Kasumi-1 (cell line): ENCODE data around the gene LHB.
A peak's percentile ranks its signal among the peaks of the same experiment; 100 is the strongest.
"Not testable (repeated sequence)": the region's sequence is repeated elsewhere in the genome, so short reads cannot be mapped to it uniquely, and the experiment has no call there.

Source experiments
- DNase-seq, 2 experiments: peaks; one replicate each; lab custom pipeline; 2025; lab: John Stamatoyannopoulos, UW

The LHB gene

DNA sequence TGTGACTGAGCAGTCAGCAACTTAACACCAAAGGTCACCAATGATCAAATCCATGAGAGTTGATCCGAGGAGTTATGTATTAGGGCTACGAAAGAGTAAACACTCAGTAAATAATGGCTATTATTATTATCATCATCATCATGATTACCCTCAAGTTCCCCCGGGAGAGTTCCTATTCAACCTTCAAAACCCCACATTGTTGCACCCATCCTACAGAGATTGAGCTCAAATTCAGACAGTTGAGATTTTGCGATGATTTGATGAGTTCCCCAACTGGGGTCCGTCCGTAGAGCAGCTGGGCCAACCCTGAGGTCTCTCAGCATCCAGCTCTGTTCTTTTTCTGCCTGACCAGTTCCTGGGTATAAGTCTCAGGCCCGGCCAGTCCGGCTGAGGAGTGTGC, 21.2 kb upstream of the LHB start:
- DNase-seq, result not testable (repeated sequence)

DNA sequence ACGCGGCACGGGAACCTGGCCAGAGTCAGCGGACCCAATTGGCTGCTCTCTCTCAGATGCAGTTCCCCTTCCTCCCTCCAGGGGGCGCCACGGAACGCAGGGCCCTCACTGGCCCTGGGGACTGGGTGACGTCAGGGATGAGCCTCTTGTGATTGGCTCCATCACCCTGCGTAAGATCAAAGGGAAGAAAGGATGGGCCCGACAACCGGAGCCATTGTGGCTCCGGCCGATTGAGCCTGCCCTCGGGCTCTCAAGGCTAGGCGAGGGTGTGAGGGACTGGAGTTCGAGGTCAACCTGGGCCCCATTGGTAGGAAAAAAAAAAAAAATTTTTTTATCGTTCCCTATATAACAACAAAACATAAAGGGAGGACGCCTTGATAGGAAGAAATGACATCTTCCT, 19.9 kb upstream of the LHB start, which contains the start of gene CGB1:
Gene CGB1, minus strand, starts transcription at position 81 of the 400 bp plus-strand sequence. CDS start 184 bp downstream, outside the sequence.
- not testable (repeated sequence) for DNase-seq

DNA sequence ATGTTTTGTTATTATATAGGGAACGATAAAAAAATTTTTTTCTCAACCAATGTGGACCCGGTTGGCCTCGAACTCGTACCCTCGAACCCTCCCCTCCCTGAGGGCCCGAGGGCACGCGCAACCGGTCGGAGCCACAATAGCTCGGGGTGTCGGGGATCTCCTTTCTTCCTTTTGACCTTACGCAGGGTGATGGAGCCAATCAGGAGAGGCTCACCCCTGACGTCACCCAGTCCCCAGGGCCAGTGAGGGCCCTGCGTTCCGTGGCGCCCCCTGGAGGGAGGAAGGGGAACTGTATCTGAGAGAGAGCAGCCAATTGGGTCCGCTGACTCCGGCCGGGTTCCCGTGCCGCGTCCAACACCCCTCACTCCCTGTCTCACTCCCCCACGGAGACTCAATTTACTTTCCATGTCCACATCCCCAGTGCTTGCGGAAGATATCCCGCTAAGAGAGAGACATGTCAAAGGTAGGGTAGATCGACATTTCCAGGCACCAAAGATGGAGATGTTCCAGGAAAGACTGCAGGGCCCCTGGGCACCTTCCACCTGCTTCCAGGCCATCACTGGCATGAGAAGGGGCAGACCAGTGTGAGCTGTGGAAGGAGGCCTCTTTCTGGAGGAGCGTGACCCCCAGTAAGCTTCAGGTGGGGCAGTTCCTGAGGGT, 14.9 kb upstream of the LHB start, which contains the start of gene CGB2:
Gene CGB2, plus strand, starts transcription at position 249 of the 660 bp plus-strand sequence. Its CDS starts 206 bp downstream, at position 455.
- not testable (repeated sequence) for DNase-seq

DNA sequence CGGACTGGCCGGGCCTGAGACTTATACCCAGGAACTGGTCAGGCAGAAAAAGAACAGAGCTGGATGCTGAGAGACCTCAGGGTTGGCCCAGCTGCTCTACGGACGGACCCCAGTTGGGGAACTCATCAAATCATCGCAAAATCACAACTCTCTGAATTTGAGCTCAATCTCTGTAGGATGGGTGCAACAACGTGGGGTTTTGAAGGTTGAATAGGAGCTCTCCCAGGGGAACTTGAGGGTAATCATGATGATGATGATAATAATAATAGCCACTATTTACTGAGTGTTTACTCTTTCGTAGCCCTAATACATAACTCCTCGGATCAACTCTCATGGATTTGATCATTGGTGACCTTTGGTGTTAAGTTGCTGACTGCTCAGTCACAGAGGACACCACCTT, 13.4 kb upstream of the LHB start:
- not testable (repeated sequence) for DNase-seq

DNA sequence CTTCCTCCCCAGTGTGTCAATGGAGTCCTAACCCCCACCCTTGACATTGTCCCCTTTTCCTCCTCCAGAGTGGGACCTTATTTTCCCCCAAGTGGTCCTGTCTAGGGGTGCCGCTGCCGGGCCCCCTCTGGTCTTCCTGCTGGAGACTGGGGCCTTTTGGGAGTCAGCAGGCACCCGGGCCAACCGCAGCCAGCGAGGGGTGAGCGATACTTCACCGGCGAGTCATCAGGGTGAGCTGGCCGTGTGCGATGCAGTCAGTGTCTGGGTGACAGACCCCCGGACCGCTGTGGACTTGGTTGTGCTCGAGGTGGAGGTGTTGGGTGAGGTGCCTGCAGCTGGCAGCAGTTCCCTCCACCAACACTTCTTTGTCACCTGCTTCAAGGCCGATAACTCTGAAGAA, 12.9 kb upstream of the LHB start:
- DNase-seq, result not testable (repeated sequence)

DNA sequence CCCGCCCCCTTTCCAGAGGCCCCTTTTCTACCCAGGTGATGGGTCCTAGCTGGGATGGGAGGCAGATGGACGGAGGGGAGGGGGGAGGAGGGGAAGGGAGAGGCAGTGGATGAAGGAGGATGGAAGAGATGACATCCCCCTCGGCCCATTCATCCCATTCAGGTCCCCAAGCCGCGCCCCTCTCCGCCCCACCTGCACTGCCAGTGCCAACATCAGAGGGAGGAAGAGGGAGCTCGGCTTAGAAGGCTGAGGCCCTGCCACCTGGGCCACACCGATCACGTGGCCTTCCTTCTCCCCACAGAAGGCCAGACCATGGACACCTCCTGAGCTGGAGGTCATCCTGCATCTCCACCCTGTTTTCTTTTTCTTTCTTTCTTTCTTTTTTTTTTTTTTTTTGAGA, 11.8 kb upstream of the LHB start:
- DNase-seq, result not testable (repeated sequence)

DNA sequence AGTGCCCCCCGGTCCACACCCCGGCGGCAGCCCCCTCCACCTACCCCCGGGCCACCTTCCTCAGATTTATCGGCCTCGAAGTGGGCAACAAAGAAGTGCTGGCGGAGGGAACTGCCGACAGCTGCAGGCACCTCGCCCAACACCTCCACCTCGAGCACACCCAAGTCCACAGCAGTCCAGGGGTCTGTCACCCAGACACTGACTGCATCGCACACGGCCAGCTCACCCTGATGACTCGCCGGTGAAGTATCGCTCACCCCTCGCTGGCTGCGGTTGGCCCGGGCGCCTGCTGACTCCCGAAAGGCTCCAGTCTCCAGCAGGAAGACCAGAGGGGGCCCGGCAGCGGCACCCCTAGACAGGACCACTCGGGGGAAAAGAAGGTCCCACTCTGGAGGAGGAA, 8.7 kb upstream of the LHB start:
- not testable (repeated sequence) for DNase-seq

DNA sequence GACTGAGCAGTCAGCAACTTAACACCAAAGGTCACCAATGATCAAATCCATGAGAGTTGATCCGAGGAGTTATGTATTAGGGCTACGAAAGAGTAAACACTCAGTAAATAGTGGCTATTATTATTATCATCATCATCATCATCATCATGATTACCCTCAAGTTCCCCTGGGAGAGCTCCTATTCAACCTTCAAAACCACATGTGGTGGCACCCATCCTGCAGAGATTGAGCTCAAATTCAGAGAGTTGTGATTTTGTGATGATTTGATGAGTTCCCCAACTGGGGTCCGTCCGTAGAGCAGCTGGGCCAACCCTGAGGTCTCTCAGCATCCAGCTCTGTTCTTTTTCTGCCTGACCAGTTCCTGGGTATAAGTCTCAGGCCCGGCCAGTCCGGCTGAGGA, 8.2 kb upstream of the LHB start:
- not testable (repeated sequence) for DNase-seq

DNA sequence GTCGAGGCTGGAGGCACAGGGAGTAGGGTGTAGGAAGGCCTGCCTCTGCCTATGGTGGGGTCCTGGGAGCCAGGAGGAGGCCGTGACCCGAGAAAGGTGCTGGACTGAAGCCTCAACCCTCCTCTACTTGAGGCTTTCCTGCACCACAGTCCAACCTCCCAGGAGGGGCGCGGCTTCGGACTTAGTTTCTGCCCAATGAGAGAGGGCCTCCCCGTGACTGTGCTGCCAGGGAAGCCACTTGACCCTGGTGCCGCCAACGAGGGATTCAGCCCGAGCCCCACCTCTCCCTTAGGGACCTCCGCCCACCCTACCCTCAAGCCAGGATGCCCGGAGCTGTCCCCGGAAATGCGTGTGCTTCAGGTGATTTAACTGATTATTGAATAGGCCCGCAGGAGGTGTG, 7.3 kb upstream of the LHB start, which contains the start of gene CGB3:
Gene CGB3, minus strand, starts transcription at position 101 of the 400 bp plus-strand sequence. CDS start 362 bp downstream, outside the sequence.
- DNase-seq, result not testable (repeated sequence)

DNA sequence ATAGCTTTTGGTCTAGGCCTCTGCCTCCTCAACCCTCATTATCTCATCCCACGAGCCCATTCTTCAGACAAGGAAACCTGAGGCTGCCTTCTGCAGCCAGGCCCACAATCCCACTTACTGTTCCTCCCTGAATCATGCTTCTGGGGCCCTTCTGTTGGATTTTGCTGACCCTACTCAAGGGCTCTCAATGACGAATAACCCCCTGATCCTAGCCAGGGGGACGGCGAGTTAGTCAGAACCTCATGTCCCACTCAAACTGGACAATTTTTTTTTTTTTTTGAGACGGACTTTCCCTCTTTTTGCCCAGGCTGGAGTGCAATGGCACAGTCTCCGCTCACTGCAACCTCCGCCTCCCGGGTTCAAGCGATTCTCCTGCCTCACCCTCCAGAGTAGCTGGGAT, 5.2 kb upstream of the LHB start:
- no peak for DNase-seq

DNA sequence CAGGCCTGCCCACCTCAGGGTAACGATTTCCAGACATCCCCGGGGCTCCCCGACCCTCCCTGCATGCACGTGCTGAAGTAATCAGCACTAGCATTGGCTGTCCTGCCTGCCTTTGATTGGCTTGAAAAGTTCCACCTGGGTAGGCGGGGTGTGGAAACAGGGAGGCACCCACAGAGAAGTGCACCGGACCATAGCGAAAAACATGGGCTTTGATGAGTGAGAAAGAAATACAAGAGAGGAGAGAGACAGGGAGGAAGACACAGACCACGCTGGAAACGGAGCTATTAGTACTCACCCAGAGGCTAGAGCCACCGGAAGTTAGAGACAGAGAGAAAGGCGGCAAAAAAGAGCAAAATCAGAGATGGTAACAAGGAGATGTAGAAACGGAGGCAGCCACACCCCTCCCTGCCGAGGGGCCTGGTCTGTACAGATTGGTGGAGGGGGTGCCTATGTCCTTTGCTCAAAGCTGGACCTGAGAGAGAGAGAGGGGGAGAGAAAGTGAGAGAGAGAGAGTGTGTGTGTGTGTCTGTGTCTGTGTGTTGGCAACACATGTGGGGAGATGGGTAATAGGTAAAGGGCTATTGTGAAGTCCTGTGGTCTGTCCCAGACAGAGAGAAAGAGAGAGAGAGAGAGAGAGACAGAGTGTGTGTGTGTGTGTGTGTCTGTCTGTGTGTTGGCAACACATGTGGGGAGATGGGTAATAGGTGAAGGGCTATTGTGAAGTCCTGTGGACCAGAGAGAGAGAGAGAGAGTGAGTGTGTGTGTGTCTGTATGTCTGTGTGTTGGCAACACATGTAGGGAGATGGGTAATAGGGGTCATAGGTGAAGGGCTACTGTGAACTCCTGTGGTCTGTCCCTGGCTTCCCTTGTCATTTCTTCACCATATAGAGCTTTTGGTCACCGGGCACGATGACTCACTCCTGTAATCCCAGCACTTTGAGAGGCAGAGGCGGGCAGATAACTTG, 4.3 kb upstream of the LHB start:
- DNase-seq, result no peak

DNA sequence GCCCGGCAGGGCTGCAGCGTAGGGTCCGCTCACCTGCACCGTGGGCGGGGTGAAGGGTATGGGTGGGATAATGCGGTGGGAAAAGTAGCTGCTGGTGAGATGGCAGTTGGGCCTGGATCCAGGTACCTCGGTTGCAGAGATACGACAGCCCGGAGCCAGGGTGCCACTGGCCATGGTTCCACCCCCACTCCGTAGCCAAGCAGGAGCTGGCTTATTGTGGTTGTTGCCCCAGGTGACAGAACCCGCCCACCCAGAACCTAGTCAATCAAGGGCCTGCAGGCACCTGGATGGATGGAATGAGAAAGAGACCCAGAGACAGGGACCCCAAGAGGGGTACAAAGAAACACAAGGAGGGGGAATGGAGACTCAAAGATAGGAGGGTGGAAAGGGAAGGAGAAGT, 3.5 kb upstream of the LHB start:
- DNase-seq, result no peak

DNA sequence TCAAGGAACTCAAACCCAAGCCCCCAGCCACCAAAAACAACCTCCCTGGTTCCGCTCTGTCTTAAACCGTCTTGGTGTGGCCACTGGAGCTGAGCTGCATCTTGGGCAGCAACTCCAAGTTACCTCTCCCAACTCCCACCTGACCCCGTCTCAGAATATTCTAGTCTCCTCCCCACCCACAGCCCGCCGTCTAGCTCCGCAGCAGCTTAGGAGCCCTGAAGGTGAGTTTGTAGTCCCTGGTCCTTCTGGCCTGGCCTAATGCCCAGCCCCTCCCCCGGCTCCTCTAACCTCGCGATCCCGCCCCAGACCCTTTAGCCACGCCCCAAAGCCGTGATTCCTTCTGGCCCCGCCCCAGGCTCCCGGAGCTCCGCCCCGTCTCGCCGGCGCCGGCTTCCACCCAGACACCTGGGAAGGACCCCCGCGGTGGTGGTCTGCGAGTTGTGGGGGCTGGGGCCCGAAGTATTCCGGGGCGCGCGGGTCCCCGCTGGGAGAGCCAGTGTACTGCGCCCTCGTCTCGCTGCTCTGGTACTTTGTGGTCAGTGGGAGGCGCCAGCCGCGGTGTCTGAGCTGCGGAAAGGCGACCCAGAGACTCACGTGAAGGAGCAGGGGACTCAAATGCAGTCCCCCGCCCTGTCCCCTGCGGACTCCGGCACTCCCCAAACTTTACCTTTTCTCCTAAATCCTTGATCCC, 2.5 kb upstream of the LHB start:
- peak; percentile 23 to 42 for DNase-seq

DNA sequence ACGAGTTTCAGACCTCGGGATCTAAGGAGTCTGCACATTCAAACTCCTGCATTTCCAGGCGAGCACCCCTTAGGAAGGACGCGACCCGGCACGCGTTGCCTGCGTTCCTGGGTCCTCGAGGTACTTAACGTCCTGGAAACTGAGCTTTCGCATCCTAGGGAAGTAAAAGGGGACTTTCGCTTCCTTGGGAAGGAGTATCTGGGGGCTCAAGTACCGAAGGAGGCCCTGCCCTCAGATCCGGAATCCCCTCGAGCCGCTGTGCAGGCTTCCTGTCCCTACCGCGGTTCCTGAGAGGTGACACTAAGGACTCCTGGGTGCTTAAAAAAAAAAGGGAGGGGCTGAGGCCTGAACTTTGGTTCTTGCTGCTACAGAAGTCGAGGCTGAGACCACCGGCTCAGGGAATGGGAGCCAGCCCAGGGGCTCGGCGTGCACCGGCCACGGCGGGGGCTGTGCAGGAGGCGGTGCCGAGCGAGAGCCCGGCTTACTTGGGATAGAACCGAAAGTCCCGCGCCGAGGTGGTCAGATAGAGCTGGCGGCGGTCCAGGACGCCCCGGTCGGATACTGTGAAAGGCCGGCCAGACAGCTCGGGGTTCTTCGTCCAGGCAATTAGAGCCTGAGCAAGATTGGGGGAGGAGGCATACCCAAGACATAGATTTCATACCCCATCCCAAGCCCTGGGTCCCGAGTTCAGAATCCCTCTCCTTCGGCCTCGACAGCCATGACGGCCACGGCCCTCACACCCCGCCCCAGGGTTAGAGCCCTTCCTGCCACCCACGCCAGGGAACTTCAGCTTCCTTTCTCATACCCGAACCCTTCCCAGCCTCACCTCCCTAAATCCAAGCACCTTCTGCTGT, 1.7 kb upstream of the LHB start:
- peak; percentile 14 to 19 for DNase-seq

DNA sequence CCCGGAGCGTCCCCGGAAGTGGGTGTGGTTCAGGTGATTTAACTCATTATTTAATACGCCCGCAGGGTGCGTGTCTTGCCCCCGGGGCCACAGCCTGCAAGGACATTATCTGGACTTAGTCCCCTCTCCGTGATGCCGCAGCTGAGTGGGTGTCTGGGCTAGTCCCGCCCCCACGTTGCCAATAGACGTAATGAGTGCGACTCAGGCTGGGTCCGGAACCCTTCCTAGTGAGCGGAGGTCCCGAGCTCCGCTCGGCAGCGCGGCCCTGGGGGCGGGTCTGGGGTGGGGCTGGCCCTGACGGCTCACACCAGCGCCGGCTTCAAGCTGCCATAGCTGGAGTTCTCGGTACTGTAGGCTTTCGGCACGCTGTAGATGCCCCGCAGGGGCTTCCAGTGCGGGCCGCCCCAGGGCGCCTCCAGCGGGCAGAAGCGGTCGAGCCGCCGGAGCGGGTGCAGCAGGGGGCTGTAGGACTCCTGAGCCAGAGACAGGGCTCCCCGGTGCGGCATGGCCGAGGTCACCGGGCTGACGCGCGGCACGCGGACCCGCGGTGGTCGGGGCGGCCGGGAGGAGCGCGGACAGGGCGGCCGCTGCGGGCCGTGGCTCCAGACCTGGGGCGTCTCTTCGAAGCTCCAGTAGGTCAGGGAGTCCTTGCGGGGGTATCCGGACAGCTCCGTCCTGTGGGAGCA, 918 bp upstream of the LHB start:
- peak; percentile 50 to 63 for DNase-seq

DNA sequence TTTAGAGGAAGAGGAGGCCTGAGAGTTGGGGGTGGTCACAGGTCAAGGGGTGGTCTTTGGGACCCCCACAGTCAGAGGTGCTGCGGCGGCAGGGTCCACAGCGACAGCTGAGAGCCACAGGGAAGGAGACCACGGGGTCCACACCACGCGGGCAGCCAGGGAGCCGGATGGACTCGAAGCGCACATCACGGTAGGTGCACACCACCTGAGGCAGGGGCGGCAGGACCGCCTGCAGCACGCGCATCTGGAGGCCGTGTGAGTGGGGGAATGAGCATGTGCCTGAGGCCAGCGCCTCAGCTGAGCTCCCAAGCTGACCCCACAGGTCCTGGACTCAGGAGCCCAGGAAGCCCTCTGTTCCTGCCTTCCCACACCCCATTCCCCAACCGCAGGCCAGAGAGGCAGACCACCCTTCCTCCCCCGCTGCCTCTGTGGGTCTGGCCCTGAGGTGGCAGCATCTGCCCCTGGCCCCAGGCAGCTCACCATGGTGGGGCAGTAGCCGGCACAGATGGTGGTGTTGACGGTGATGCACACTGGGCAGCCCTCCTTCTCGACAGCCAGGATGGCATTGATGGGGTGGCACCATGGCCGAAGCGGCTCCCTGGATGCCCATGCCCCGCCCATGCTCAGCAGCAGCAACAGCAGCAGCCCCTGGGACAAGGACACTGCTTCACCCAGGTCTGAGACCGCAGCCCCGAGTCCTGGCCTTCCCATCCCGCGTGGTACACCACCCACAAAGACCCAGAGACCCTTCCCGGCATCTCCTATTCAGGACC, 638 bp downstream of the LHB start:
- DNase-seq, result no peak

DNA sequence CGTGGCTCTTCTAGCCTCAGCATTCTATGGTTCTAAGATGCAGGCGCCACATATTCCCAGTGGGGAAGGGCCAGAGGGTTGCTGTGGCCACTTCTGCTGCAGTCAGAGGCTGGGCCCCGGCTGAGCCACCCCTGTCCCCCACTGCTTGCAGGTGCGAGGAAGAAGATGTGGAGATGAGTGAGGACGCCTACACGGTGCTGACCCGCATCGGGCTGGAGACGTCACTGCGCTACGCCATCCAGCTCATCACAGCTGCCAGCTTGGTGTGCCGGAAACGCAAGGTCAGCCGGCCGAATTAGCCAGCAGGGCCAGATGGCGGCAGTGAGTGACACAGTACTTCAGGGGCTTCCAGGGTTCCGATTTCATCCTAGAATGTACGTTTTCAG, 2.0 kb downstream of the LHB start:
- DNase-seq, result no peak

DNA sequence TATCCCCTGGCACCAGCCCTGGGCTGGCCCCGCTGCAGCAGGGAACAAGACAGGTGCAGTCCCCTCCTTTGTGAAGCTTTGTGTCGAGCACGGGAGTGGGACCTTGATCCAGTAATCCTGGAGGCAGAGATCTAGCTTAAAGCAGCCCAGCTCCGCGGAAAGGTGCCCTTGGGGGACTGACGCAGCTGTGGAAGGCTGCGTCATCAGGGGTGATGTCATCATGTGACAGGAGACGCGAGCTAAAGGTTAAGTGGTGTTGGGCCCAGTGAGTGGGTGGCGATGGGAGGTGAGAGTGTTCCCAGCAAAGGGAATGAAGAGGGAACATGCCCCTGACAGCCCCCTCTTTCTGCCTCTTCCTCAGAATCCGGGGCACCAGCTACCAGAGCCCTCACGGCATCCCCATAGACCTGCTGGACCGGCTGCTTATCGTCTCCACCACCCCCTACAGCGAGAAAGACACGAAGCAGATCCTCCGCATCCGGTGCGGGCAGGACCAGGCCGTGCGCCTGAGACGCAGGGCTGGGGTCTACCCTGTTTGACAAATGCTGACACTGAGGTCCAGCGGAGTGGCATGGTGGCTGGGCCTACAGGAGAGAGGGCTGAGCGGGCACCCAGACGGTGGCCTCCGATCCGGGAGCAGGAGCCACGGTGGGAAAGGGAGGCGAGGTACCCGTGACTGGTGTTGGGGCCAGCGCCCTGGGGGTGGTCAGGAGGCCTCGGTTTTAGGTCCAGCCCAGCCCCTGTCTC, 2.6 kb downstream of the LHB start:
- DNase-seq, result no peak

DNA sequence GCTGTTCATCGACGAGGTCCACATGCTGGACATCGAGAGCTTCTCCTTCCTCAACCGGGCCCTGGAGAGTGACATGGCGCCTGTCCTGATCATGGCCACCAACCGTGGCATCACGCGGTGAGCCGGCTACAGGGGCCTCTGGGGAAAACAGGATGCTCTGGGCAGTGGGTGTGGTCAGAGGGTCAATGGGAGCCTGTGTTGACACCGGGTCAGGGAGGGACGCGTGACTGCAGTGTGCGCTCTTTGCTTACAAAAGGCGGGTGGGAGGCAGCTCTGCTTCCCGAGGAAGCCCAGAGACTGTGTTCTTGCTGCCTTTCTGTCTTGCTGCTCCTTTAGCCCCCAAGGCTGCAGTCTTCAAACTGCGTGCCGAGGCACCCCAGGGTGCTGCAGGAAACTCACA, 5.7 kb downstream of the LHB start:
- no peak for DNase-seq
